ENCODE data around the gene CD2.

DNA sequence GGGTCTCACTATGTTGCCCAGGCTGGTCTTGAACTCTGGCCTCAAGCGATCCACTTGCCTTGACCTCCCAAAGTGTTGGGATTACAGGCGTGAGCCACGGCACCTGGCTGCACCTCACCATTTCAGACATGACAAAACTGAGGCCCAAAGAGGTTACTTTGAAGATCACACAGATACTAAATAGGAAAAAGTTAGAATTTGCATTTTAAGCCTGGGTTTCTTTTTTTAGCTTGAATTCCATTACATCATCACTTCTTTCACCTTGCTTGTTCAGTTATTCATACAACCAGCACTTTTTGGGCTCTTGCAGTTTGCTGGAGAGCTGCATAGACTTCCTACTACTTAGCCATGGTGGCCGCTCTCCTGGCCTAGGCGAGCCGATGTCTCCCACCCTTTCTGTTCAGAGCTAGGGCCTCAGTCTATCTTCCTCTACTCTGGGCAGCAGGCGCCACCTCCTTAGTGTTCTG, 16.3 kb upstream of the CD2 start:
- TF ChIP-seq, protein P1, sequence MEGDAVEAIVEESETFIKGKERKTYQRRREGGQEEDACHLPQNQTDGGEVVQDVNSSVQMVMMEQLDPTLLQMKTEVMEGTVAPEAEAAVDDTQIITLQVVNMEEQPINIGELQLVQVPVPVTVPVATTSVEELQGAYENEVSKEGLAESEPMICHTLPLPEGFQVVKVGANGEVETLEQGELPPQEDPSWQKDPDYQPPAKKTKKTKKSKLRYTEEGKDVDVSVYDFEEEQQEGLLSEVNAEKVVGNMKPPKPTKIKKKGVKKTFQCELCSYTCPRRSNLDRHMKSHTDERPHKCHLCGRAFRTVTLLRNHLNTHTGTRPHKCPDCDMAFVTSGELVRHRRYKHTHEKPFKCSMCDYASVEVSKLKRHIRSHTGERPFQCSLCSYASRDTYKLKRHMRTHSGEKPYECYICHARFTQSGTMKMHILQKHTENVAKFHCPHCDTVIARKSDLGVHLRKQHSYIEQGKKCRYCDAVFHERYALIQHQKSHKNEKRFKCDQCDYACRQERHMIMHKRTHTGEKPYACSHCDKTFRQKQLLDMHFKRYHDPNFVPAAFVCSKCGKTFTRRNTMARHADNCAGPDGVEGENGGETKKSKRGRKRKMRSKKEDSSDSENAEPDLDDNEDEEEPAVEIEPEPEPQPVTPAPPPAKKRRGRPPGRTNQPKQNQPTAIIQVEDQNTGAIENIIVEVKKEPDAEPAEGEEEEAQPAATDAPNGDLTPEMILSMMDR (IDR thresholded peaks at IDR 0.05): no peak
- TF ChIP-seq POLR2AphosphoS5 (IDR thresholded peaks at IDR 0.05) (no peak), POLR2A (IDR thresholded peaks at IDR 0.05) (no peak), EP300 (IDR thresholded peaks at IDR 0.05) (no peak)
